NCI-H748 (cell line): ENCODE results near the gene PRRT1.
"Not testable (repeated sequence)": the region's sequence is repeated elsewhere in the genome, so short reads cannot be mapped to it uniquely, and the experiment has no call there.

Experiments used
- DNase-seq: peaks from one replicate; lab custom pipeline; 2025; ENCODE audit not compliant: unreplicated experiment; lab: John Stamatoyannopoulos, UW

Gene PRRT1

GRCh38 chr6:32152769-32153563 lies 1.2 kb upstream of the PRRT1 start:
- no peak for DNase-seq

GRCh38 chr6:32151181-32151862 lies 417 bp downstream of the PRRT1 start:
- no peak for DNase-seq

GRCh38 chr6:32149932-32150870 lies 1.5 kb downstream of the PRRT1 start:
- no peak for DNase-seq

- DNase-seq: no peak
Measured at GRCh38 chr6:32149092-32149755, 2.5 kb downstream of the PRRT1 start.

GRCh38 chr6:32148289-32149091 lies 3.2 kb downstream of the PRRT1 start:
- no peak for DNase-seq

GRCh38 chr6:32147401-32148132 lies 4.2 kb downstream of the PRRT1 start:
- no peak for DNase-seq

GRCh38 chr6:32146687-32147086 lies 5.1 kb downstream of the PRRT1 start:
- DNase-seq: no peak

GRCh38 chr6:32146287-32146686 lies 5.5 kb downstream of the PRRT1 start:
- no peak for DNase-seq

GRCh38 chr6:32144238-32144637 lies 7.5 kb downstream of the PRRT1 start:
- DNase-seq: not testable (repeated sequence)

- no peak for DNase-seq
Measured at GRCh38 chr6:32140420-32141046, 11.2 kb downstream of the PRRT1 start.

- DNase-seq: no peak
Measured at GRCh38 chr6:32139590-32139989, 12.1 kb downstream of the PRRT1 start.

GRCh38 chr6:32137454-32137853 lies 14.3 kb downstream of the PRRT1 start:
- no peak for DNase-seq

- no peak for DNase-seq
Measured at GRCh38 chr6:32133786-32134185, 18.0 kb downstream of the PRRT1 start.

GRCh38 chr6:32132110-32132509 lies 19.6 kb downstream of the PRRT1 start:
- no peak for DNase-seq

GRCh38 chr6:32131439-32131948 lies 20.2 kb downstream of the PRRT1 start:
- no peak for DNase-seq

- DNase-seq: no peak
Measured at GRCh38 chr6:32129297-32130088, 22.2 kb downstream of the PRRT1 start.

- no peak for DNase-seq
Measured at GRCh38 chr6:32128751-32129296, 22.9 kb downstream of the PRRT1 start.
